ENCODE results near the gene ST3GAL5.

DNA sequence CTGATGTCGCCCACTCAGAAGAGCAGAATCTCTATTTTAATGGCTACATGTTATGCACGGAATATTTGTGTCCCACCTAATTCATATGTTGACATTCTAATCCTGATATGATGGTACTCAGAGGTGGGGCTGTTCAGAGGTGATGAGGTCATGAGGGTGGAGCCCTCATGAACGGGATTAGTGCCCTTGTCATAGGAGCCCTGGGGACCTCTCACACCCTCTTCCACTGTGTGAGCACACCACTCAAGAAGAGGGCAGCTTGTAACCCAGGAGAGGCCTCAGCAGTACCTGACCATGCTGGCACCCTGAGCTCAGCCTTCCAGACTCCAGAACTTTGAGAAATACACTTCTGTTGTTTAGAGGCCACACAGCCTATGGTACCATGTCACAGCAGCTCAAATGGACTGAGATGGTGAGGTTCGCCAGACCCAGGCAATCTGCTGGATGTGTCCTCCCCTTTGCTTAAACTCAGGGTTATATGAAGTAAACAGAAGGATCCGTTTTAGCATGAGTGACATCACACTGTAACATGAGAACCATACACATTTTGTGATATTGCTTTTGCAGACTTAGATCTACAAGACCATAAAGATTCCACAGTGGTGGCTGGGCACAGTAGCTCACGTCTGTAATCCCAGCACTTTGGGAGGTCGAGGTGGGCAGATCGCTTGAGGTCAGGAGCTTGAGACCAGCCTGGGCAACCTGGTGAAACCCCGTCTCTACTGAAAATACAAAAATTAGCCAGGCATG is 86.3 kb downstream of the ST3GAL5 start:
- TF ChIP-seq YY1 (IDR thresholded peaks at IDR 0.05; ENCODE audit: insufficient read depth, insufficient read length) (no peak), ZNF274 (IDR thresholded peaks at IDR 0.05; ENCODE audit: low read depth, low read length) (no peak)
